ENCODE measurements around the gene FOSL2. TPM values are rescaled to one million over a fixed set of nuclear protein-coding genes. Genes with fewer than 3 reads are reported as not detected.

Gene FOSL2
- polyA plus RNA-seq, 1 donor (not counting 4 experiments of a cell fraction or from before 2014, with no cell fraction given) = 24.1 TPM

GRCh38 chr2:28430377-28430765 lies 37.7 kb downstream of the FOSL2 start:
- Histone ChIP-seq H3K9ac (ENCODE audit: control insufficient read depth, extremely low read depth, insufficient read depth, low read length) (no peak overlapping the region), H3K4me2 (ENCODE audit: control insufficient read depth, extremely low read depth, insufficient read depth, low read depth, low read length) (no peak overlapping the region), H3K9me1 (ENCODE audit: control insufficient read depth, extremely low read depth, insufficient read depth, low read length) (no peaks in the 10 kb centered on the region), H3K4me1 (ENCODE audit: control insufficient read depth, extremely low read depth, insufficient read depth, low read length) (peaks cover 3% of the 10 kb centered on the region), H4K20me1 (ENCODE audit: control insufficient read depth, extremely low read depth, insufficient read depth, low read length) (no peaks in the 10 kb centered on the region), H3K36me3 (ENCODE audit: control insufficient read depth in 2 of 2, extremely low read depth in 1 of 2, insufficient read depth in 2 of 2, low read length in 2 of 2) (no peaks in the 10 kb centered on the region), H3K79me2 (ENCODE audit: control insufficient read depth, insufficient read depth, low read length) (no peaks in the 10 kb centered on the region), H3K27ac (ENCODE audit: control insufficient read depth, insufficient read depth, low read length) (no peak overlapping the region), H3K27me3 (ENCODE audit: control insufficient read depth, extremely low read depth, insufficient read depth, low read length) (no peaks in the 10 kb centered on the region), H2AFZ (ENCODE audit: control insufficient read depth, low read length) (no peak overlapping the region), H3K9me3 (ENCODE audit: control insufficient read depth, low read depth, low read length) (peaks cover 6% of the 10 kb centered on the region), H3K4me3 (ENCODE audit: control insufficient read depth in 2 of 3, extremely low read depth in 1 of 3, insufficient read depth in 2 of 3, low read depth in 1 of 3, low read length in 3 of 3) (no peak overlapping the region)
- dilution Hi-C loops (cut with MboI; ENCODE audit: extremely low pct_ligation_motif_present, low sequenced_read_pairs) = no loop called here
- FAIRE-seq = no peak
- TF ChIP-seq, protein P1, sequence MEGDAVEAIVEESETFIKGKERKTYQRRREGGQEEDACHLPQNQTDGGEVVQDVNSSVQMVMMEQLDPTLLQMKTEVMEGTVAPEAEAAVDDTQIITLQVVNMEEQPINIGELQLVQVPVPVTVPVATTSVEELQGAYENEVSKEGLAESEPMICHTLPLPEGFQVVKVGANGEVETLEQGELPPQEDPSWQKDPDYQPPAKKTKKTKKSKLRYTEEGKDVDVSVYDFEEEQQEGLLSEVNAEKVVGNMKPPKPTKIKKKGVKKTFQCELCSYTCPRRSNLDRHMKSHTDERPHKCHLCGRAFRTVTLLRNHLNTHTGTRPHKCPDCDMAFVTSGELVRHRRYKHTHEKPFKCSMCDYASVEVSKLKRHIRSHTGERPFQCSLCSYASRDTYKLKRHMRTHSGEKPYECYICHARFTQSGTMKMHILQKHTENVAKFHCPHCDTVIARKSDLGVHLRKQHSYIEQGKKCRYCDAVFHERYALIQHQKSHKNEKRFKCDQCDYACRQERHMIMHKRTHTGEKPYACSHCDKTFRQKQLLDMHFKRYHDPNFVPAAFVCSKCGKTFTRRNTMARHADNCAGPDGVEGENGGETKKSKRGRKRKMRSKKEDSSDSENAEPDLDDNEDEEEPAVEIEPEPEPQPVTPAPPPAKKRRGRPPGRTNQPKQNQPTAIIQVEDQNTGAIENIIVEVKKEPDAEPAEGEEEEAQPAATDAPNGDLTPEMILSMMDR (optimal IDR thresholded peaks at IDR 0.05 in 1 of 3, IDR thresholded peaks at IDR 0.05 in 1 of 3, conservative IDR thresholded peaks at IDR 0.05 in 1 of 3; ENCODE audit: extremely low read depth in 1 of 3, insufficient read depth in 2 of 3, low read length in 3 of 3) = no peak
- no peak for TF ChIP-seq EZH2 (IDR thresholded peaks at IDR 0.05; ENCODE audit: low read length)
- no peak for DNase-seq (ENCODE audit: low read depth, low spot score)

- Histone ChIP-seq H3K4me1 (ENCODE audit: control insufficient read depth, extremely low read depth, insufficient read depth, low read length) (peaks cover 6% of the 10 kb centered on the region), H3K27ac (ENCODE audit: control insufficient read depth, insufficient read depth, low read length) (no peak overlapping the region), H2AFZ (ENCODE audit: control insufficient read depth, low read length) (no peak overlapping the region), H3K4me2 (ENCODE audit: control insufficient read depth, extremely low read depth, insufficient read depth, low read depth, low read length) (no peak overlapping the region), H3K36me3 (ENCODE audit: control insufficient read depth in 2 of 2, extremely low read depth in 1 of 2, insufficient read depth in 2 of 2, low read length in 2 of 2) (no peaks in the 10 kb centered on the region), H3K9me1 (ENCODE audit: control insufficient read depth, extremely low read depth, insufficient read depth, low read length) (no peaks in the 10 kb centered on the region), H4K20me1 (ENCODE audit: control insufficient read depth, extremely low read depth, insufficient read depth, low read length) (no peaks in the 10 kb centered on the region), H3K4me3 (ENCODE audit: control insufficient read depth in 2 of 3, extremely low read depth in 1 of 3, insufficient read depth in 2 of 3, low read depth in 1 of 3, low read length in 3 of 3) (no peak overlapping the region), H3K79me2 (ENCODE audit: control insufficient read depth, insufficient read depth, low read length) (no peaks in the 10 kb centered on the region), H3K9ac (ENCODE audit: control insufficient read depth, extremely low read depth, insufficient read depth, low read length) (no peak overlapping the region), H3K27me3 (ENCODE audit: control insufficient read depth, extremely low read depth, insufficient read depth, low read length) (no peaks in the 10 kb centered on the region), H3K9me3 (ENCODE audit: control insufficient read depth, low read depth, low read length) (peaks cover 6% of the 10 kb centered on the region)
- TF ChIP-seq EZH2 (IDR thresholded peaks at IDR 0.05; ENCODE audit: low read length) = no peak
- TF ChIP-seq, protein P1 (optimal IDR thresholded peaks at IDR 0.05 in 1 of 3, IDR thresholded peaks at IDR 0.05 in 1 of 3, conservative IDR thresholded peaks at IDR 0.05 in 1 of 3; ENCODE audit: extremely low read depth in 1 of 3, insufficient read depth in 2 of 3, low read length in 3 of 3) = no peak
- dilution Hi-C loops (cut with MboI; ENCODE audit: extremely low pct_ligation_motif_present, low sequenced_read_pairs) = no loop called here
- FAIRE-seq (no peak), DNase-seq (ENCODE audit: low read depth, low spot score) (no peak)
These were observed 38.2 kb downstream of the FOSL2 start for GRCh38 chr2:28430788-28431418.
